Loucy (cell line): Measurements from ENCODE around the gene SPIN2B.
"Not testable (repeated sequence)": the region's sequence is repeated elsewhere in the genome, so short reads cannot be mapped to it uniquely, and the experiment has no call there.

Experiments
- H2AFZ ChIP-seq: fragments of 200-600 bp; sonication (generic); 2 replicates; pipeline ENCODE4 v1.6.0; 2016; ENCODE audit warnings: antibody characterized with exemption, mild to moderate bottlenecking, low read length, moderate library complexity
- H3F3A ChIP-seq: fragments of 200-600 bp; 2 replicates; pipeline ENCODE4 v1.6.0; 2016; ENCODE audit warnings: antibody characterized with exemption, low read depth, mild to moderate bottlenecking
- H3K27me3 ChIP-seq: fragments of 200-600 bp; sonication (generic); 2 replicates; pipeline ENCODE4 v1.6.1; 2014; ENCODE audit warnings: low read length, mild to moderate bottlenecking; ENCODE audit not compliant: insufficient read depth, poor library complexity, severe bottlenecking
- H3K36me3 ChIP-seq: fragments of 200-600 bp; sonication (generic); 2 replicates; pipeline ENCODE4 v1.6.1; 2016; ENCODE audit warnings: low read length; ENCODE audit not compliant: insufficient read depth
- H3K4me1 ChIP-seq: fragments of 200-600 bp; sonication (generic); 2 replicates; pipeline ENCODE4 v1.5.1; 2014; ENCODE audit warnings: low read length, mild to moderate bottlenecking; ENCODE audit not compliant: insufficient read depth, poor library complexity, severe bottlenecking
- H3K4me2 ChIP-seq: fragments of 200-600 bp; sonication (generic); 2 replicates; pipeline ENCODE4 v1.6.0; 2014; ENCODE audit warnings: antibody characterized with exemption, low read length, low read depth, mild to moderate bottlenecking; ENCODE audit not compliant: poor library complexity, severe bottlenecking
- H3K4me3 ChIP-seq: fragments of 200-600 bp; sonication (generic); 2 replicates; pipeline ENCODE4 v1.5.1; 2014; ENCODE audit warnings: low read length, mild to moderate bottlenecking, mixed read lengths; ENCODE audit not compliant: poor library complexity, severe bottlenecking
- H3K79me2 ChIP-seq: fragments of 200-600 bp; sonication (generic); 2 replicates; pipeline ENCODE4 v1.6.1; 2014; ENCODE audit warnings: low read length; ENCODE audit not compliant: insufficient read depth
- H3K9ac ChIP-seq: fragments of 200-600 bp; sonication (generic); 2 replicates; pipeline ENCODE4 v1.6.0; 2014; ENCODE audit warnings: mild to moderate bottlenecking, low read depth, low read length, moderate library complexity; ENCODE audit not compliant: poor library complexity, severe bottlenecking
- H3K9me2 ChIP-seq: fragments of 200-600 bp; sonication (generic); replicated peaks from 2 replicates; pipeline ENCODE4 v1.6.1; 2016; ENCODE audit warnings: low read depth, low read length, mixed read lengths
- H3K9me3 ChIP-seq: fragments of 200-600 bp; sonication (generic); 2 replicates; pipeline ENCODE4 v1.6.1; 2014; ENCODE audit warnings: mild to moderate bottlenecking, antibody characterized with exemption, low read length, low read depth; ENCODE audit not compliant: insufficient read depth
- H4K20me1 ChIP-seq: fragments of 200-600 bp; sonication (generic); 2 replicates; pipeline ENCODE4 v1.6.0; 2014; ENCODE audit warnings: antibody characterized with exemption, low read length, mild to moderate bottlenecking; ENCODE audit not compliant: insufficient read depth, poor library complexity, severe bottlenecking
- EZH2phosphoT487 ChIP-seq: fragments of 200-600 bp; IDR thresholded peaks from 2 replicates; pipeline ENCODE4 v1.6.1; 2018; ENCODE audit warnings: antibody characterized with exemption, mild to moderate bottlenecking, moderate library complexity, borderline replicate concordance
- TF ChIP-seq, protein P1 (sequence below): fragments of 200-600 bp; sonication (generic); conservative IDR thresholded peaks from 2 replicates; pipeline ENCODE4 v1.5.1; 2014; ENCODE audit warnings: mild to moderate bottlenecking, antibody characterized with exemption, low read length

Gene SPIN2B

GRCh38 chrX:57138674-57139073, 17.3 kb upstream of the SPIN2B start:
- Histone ChIP-seq H2AFZ (no peak overlapping the region), H3K27me3 (no peaks in the 10 kb centered on the region)
- TF ChIP-seq EZH2phosphoT487: no peak
- TF ChIP-seq, protein P1, sequence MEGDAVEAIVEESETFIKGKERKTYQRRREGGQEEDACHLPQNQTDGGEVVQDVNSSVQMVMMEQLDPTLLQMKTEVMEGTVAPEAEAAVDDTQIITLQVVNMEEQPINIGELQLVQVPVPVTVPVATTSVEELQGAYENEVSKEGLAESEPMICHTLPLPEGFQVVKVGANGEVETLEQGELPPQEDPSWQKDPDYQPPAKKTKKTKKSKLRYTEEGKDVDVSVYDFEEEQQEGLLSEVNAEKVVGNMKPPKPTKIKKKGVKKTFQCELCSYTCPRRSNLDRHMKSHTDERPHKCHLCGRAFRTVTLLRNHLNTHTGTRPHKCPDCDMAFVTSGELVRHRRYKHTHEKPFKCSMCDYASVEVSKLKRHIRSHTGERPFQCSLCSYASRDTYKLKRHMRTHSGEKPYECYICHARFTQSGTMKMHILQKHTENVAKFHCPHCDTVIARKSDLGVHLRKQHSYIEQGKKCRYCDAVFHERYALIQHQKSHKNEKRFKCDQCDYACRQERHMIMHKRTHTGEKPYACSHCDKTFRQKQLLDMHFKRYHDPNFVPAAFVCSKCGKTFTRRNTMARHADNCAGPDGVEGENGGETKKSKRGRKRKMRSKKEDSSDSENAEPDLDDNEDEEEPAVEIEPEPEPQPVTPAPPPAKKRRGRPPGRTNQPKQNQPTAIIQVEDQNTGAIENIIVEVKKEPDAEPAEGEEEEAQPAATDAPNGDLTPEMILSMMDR: no peak

GRCh38 chrX:57137501-57137900, 16.2 kb upstream of the SPIN2B start:
- Histone ChIP-seq H3K79me2 (no peaks in the 10 kb centered on the region), H3K9me3 (no peaks in the 10 kb centered on the region), H3K9me2 (no peaks in the 10 kb centered on the region), H3K4me3 (no peak overlapping the region), H3K4me1 (no peaks in the 10 kb centered on the region), H3K36me3 (no peaks in the 10 kb centered on the region), H3F3A (no peaks in the 10 kb centered on the region), H3K9ac (no peak overlapping the region), H3K4me2 (no peak overlapping the region), H4K20me1 (no peaks in the 10 kb centered on the region), H3K27me3 (no peaks in the 10 kb centered on the region), H2AFZ (no peak overlapping the region)
- no peak for TF ChIP-seq EZH2phosphoT487
- TF ChIP-seq, protein P1: no peak

More at GRCh38 chrX:57138674-57139073, 17.3 kb upstream of the SPIN2B start:
- no peak overlapping the region for H3K9ac ChIP-seq
- H3K4me3 ChIP-seq: no peak overlapping the region
- no peaks in the 10 kb centered on the region for H3F3A ChIP-seq
- H3K9me3 ChIP-seq: no peaks in the 10 kb centered on the region
- H3K36me3 ChIP-seq: no peaks in the 10 kb centered on the region
- no peak overlapping the region for H3K4me2 ChIP-seq
- H3K9me2 ChIP-seq: no peaks in the 10 kb centered on the region
- no peaks in the 10 kb centered on the region for H4K20me1 ChIP-seq
- no peaks in the 10 kb centered on the region for H3K79me2 ChIP-seq
- H3K4me1 ChIP-seq: no peaks in the 10 kb centered on the region

DNA sequence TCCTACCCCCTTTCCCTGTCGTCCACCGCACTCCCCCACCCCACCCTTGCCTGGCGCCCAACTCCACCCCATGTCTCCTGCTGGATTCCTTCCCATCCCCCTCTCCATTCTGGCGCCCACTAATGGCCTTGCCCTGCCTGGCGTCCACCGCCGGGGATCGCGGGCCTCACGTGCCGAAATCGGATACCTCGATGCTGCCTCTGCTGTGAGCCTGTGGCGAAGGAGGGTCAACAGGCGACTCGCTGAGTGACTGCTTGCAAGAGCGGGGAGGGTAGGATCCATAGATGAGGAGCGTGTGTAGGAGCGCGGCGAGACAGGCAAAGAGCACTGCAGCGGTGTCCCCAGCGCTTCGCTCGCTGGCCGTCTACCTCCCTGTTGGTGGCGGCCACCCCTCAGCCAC, 15.7 kb upstream of the SPIN2B start, which contains the start of gene SPIN2A:
Gene SPIN2A (minus strand): TSS at position 325 of the 400 bp plus-strand sequence. CDS start 800 bp downstream, outside the sequence.
- H3K4me3 ChIP-seq, H3K9me3 ChIP-seq, H3K9ac ChIP-seq: not testable (repeated sequence)

DNA sequence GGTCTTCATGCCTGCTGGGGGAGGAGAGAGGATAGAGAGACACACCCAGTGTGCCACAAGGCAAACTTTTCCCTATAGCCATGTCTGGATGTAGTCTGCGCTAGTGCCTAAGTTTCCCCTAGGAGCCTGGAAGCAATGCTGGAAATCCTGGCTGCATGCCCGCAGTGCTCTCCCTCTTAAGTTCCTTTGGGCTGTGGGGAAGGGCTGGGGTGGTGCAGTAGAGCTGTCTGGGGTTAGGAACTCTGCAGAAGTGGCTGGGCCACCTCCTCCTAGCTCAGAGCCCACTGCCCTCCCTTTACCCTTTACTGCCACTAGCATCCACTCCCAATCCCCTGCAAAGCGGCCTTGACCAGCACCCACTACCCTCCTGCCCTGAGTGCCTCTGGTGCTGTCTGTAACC, 15.2 kb upstream of the SPIN2B start:
- not testable (repeated sequence) for H4K20me1 ChIP-seq, H3K79me2 ChIP-seq, H3K4me3 ChIP-seq, H3K9me3 ChIP-seq, H3K4me1 ChIP-seq, H3K9me2 ChIP-seq, H3F3A ChIP-seq, H2AFZ ChIP-seq, H3K9ac ChIP-seq, H3K36me3 ChIP-seq, H3K4me2 ChIP-seq, H3K27me3 ChIP-seq

More for the DNA sequence above, 15.7 kb upstream of the SPIN2B start, which contains the start of gene SPIN2A:
- H3K4me2 ChIP-seq, H3F3A ChIP-seq, H3K36me3 ChIP-seq, H4K20me1 ChIP-seq, H3K27me3 ChIP-seq, H3K4me1 ChIP-seq, H3K79me2 ChIP-seq, H2AFZ ChIP-seq, H3K9me2 ChIP-seq: not testable (repeated sequence)
